GM19328 (cell line): ENCODE results near the gene KMT2C.
"Not testable (repeated sequence)": the region's sequence is repeated elsewhere in the genome, so short reads cannot be mapped to it uniquely, and the experiment has no call there.

Experiments
- ATAC-seq: cut with Tn5 transposase; IDR thresholded peaks from one replicate; pipeline ENCODE4 v1.9.1; 2021; ENCODE audit warnings: mild to moderate bottlenecking, moderate library complexity; ENCODE audit not compliant: unreplicated experiment

KMT2C gene

DNA sequence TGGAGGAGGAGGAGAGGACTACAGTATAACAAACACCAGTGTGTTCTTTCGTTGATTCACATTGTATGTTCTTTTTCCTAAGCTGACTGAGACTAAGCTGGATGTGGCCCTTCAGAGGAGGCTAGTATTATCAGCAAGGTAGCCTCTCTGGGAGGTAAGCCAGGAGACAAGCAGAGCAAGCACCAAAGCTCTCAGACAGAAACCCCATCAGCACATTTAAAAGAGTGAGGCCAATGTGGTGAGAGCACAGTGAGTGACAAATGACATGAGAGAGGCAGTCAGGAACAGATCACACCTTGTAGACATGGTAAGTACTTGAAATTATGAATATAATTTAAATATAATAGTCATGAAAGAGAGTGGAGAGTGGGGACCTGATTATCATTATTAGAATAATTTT is 107.6 kb downstream of the KMT2C start:
- ATAC-seq, result no peak

DNA sequence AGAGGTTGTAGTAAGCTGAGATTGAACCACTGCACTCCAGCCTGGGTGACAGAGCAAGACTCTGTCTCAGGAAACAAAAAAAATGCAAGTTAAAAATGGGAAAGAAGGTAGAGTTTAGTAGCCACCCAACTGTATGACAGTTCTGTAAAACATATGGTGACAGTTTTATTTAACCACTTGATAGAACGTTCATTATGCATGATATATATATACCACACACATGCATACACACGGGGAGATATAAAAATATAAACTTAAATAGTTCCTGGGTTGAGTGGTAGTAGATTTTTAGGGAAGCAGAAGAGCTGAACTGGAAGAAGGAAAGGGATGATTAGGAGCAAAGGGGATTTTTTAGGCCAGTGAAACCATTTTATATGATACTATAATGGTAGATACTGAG is 120.0 kb downstream of the KMT2C start:
- ATAC-seq, result no peak

DNA sequence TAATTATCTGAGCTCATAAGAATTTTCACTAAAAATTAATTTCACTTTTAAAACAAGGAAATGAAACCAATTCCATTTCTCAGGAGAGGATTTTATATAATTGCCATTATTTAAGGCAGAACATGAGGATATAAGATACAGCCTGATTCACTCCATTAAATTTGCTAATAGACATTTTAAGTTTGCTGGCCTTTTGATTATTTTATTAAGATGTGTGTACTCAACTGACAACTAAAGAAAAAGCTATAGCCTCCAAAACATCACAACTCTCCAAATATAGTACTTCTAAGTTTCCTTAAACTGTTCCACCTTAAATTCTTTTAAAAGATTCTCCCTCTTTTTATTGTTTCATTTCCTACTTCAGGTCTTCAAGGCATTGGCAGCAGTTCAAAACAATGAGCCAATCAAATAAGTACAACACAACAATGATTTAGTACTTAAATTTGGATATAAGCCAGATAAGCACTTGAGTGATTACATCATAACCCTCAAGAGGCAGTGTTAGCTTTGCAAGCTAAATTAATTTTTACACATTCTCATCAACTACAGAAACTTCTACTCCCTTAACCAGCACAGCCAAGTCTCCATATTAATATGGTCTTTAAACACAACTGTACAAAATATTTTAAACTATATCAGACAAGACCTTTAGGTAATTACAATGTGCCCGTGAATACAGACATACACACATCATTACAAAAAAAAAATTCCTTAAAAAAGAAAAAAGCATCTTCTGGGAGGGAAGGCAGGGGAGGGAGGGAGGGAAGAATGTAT is 121.8 kb downstream of the KMT2C start:
- ATAC-seq, result no peak

DNA sequence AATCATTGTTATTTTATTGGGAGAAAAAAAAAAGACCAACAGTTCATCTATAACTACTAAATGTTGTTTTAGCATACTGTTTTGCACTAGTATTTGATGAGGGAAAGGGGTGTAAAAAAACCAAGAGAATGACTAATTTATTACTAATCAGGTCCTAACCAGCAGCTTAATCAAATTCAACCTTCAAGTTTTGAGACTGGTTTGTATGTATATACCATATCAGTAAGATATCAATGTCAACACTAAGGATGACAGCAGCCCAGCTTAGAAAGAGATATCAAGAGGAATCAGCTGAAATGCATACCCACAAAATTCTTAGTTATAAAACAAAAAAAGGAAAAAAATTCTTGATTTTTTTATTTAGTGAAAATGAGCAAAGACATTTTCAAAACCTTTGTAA is 122.6 kb downstream of the KMT2C start:
- no peak for ATAC-seq

DNA sequence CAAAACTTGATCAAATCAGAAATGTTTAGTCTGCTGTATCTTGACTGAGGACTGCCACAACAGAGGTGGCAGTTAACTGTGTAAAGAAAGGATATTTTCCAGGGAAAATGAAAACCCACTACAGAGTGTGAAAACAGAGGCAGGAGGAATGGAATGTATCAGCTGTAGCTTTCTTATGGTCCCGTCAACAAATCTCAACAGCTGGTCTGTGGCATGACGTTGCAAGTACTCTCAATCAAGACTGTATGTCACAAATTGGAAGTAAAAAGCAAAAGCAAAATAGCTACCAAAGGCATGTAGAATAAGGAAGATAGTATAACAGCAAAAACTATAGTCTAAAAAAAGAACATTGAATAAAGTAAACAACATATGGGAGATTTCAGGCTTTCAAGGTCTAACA is 123.5 kb downstream of the KMT2C start:
- no peak for ATAC-seq

DNA sequence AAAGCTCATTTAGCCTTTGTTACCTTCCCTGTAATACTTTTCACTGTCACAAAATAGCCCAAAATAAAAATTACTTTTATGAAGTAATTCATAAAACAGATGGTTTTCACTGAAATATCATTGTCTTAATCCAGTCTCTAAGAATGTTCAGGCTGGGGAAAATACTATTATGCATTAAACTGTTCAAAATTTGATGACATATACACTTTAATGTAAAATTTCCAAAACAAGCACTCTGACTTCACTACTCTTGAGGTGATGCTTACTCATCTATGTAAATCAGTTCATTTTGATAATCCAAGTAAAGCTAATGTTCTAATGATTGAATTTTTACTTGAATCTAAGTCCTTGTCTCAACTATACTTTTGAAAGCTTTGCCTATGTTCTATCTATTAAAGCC is 127.9 kb downstream of the KMT2C start:
- no peak for ATAC-seq

DNA sequence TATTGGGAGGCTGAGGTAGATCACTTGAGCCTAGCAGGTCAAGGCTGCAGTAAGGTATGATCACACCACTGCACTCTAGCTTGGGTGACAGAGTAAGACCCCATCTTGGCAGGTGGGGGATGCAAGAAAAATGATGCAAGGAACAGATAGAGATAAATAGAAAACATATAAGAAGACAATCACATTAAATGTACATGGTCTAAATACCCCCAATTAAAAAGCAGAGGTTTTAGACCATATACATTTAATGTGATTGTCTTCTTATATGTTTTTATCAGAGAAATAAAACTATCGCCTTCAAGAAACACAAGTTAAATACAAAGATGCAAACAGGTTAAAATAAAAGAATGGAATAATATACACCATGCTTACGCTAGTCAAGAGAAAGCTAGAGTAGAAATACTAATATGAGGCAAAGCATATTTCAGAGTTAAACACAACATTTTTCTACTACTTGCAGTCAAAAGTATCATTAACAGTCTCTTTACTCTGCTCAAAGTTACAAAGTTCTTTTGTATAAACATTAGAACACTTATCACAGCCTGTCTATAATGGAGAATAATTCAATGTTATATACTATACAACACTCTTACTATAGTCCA is 136.2 kb downstream of the KMT2C start:
- ATAC-seq, result not testable (repeated sequence)

DNA sequence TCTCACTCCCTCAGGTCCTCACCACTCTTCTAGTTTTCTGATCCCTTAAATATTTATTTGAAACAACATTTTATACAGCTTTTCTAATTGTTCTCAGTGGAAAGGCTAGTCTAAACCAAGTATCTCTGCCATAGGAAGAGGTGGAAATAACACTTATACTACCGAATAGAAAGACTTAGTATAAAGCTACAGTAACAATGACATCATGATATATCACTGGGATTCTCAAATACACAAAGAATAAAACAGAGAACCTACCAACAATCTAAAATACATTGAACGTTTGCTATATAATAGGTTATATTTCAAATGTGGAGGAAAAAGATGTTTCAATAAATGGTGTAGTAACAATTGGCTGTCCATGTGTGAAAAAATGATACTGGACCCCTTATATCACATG is 142.9 kb downstream of the KMT2C start:
- ATAC-seq, result no peak

DNA sequence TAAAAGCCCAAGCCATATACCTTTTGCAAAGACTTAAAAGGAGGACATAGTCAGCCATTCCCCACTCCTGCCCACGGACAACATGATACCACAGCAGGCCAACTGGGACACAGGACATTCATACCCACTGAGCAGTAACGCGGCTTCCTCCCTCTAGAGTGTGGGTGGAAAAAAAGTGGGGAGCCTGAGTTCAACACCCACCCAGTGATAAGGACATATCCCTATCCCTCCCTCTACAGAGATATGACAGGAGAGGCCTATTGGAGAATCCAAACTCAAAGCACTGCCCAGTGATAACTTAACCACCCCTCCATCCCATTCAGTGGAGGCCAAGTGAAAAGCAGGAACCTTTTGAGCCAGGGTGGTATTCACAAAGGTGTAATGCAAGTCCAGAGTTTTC is 148.8 kb downstream of the KMT2C start:
- ATAC-seq, result not testable (repeated sequence)

DNA sequence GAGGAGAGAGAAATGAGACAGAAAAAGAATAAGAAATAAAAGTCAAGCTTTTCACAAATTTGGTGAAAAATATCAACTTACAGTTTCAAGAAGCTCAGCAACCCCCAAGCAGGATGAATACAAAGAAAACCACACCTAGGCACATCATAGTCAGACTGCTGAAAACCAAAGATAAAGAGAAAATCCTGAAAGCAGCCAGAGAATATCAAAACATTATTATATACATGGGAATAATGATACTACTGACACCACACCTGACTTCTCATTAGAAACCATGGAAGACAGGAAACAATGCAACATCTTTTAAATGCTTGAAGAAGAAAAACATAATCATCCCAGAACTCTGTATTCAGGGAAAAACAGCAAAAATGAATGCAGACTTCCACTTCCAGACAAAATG is 149.6 kb downstream of the KMT2C start:
- not testable (repeated sequence) for ATAC-seq

DNA sequence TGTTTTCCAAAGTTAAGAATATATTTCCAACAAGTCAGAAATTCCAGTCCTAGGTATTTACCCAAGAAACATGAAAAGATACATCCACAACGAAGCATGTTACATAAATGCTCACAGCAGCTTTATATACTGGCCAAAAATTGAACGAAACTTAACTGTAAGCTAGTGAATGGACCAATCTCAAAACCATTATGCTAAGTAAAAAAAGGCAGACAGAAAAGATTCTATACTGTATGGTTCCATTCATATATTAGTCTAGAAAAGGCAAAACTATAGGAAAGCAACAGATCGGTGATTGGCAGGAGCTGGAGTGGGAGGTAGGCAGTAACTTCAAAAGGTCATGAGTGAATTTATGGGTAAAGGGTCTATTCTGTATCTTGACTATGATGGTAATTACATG is 150.8 kb downstream of the KMT2C start:
- not testable (repeated sequence) for ATAC-seq

DNA sequence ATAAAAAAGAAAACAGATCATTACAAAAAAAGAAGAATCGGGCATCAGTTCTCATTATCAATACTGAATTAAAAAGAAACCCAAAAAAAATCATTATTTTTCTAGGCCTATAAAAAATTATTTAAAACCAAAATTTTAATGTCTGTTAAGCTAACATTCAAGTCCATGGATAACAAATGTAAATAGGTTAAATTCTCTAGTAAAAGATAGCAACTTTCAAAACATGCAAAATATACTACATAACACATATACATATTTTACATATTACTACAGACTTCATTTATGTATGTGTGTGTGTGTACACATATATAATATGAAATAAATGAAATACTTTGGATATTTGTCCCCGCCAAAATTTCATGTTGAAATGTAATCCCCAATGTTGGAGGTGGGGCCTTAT is 158.1 kb downstream of the KMT2C start:
- ATAC-seq, result not testable (repeated sequence)

DNA sequence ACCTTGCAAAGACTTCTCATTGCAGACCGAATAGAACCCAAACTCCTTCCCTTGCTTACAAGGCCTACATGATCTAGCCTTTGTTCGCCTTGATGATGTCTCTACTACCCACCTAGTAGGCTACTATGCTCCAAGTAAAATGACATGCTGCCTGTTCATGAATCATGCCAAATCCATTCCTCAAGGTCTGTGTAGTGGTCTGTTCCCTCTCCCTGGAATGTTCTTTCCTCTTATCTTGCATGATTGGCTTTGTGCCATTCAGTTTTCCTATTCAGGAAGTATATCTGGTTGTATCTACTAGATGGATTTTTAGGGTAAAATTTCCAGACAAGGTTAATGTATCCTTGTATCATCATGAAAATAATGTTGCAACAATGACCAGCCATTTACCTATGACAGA is 165.4 kb downstream of the KMT2C start:
- not testable (repeated sequence) for ATAC-seq

DNA sequence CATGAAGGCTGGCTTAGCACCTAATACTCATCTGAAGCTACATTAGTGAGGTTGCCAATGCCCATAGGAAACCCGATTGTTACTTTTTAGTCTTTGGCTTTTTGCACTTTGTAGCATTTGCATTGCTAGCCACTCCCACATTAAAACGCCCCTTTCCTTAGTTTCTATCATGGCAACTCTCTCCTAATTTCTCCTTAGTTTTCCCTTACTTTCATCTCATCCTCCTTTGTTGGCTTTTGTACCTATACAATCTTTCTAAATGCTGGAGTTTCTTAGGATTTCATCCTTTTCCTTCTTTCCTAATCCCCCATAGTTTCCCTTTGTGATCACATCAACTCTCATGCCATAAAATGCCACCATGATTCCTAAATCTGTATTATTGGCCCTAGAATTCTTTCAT is 168.9 kb downstream of the KMT2C start:
- not testable (repeated sequence) for ATAC-seq

DNA sequence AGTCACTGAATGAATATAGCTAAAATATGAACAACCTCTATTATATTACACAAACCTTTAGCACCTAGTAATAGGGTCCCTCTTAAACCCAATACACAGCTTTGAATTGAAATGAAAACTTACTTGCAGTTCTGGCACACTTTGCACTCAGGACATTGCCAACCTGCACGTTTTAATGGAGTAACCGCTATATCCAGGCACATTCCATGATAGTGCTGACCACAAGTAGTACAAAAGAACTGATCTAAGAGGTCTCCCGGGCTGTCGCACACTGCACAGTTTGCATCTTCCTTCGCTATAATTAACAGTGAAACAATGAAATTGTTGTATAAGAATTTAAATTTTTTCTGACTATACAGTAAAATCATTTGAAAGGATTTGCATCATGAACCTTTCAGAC is 170.9 kb downstream of the KMT2C start:
- ATAC-seq, result not testable (repeated sequence)

DNA sequence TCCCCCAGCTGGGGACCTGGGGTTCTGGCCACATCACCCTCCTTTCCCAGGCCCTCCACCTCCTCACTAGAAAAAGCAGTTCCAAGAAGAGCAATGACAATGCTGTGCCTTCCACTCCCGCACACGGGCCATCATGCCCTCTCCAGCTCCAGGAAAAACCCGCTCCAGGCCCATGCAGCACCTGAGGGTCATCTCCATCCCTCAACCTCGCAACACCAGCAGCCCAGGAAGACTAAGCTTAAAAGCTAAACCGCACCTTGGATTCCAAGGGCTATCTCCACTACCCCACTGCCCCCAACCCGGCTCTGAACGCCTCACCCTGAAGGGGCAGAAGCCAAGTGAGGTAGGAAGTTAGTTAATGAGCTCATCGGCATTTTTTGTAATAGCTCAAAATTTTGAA is 173.7 kb downstream of the KMT2C start:
- not testable (repeated sequence) for ATAC-seq

DNA sequence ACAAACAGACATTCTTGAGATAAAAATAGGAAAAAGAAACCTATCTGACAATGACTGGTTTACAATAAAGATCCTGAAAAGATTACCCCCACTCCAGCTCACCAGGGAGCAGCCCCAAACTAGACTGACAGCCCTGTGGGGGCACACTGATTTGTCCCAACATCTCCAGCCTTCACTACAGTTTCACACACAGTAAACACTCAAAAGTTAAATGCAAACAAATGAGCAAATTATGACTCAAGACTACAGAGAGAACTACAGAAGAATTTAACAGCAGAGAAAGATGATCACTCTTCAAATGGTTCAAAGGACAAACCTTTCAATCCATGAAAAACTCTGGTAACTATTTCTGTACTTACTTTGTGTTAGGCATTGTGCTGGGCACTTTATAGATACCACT is 176.2 kb downstream of the KMT2C start:
- not testable (repeated sequence) for ATAC-seq

DNA sequence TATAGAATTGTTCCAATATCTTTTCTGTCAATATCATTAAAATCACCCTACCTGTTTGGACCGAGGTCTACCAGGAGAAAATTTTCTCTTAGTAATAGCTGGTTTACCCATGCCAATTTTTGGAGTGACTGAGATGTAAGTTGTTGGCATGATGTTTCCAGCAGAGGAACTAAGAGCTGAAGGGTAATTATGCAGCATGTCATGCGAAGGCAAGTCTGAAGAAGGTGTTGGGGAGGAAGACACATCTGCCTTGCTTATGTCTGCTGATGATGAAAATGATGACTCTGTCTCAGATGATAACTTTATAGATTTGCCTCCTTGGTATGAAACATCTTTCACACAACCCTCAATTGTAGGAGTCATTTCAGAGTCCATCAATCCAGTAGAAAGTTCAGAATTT is 188.0 kb downstream of the KMT2C start:
- not testable (repeated sequence) for ATAC-seq

DNA sequence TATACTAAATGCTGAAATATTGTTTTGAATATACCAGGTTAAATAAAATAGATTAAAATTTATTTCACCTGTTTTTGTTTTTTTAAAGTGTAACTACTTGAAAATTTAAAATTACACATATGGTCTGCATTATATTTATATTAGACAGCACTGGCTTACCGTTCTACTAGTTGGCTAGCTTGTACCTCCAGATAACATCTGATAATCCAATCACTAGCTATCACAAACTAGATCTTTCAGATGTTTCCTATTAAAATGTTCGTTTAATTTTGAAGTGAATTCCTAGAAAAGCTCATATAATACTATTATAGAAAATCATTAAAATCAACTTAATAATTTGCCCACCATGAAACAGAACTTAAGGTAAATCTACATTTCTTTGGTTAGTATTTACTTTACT is 190.4 kb downstream of the KMT2C start:
- not testable (repeated sequence) for ATAC-seq

DNA sequence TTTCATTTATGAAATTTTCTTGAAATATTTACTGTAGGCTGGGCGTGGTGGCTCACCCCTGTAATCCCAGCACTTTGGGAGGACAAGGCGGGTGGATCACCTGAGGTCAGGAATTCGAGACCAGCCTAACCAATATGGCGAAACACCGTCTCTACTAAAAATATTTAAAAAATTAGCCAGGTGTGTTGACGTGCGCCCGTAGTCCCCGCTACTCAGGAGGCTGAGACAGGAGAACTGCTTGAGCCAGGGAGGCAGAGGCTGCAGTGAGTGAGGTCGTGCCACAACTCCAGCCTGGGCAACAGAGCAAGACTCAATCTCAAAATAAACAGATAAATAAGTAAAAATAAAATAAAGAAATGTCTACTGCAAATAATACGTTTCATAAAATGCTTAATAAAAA is 192.3 kb downstream of the KMT2C start:
- ATAC-seq, result not testable (repeated sequence)

DNA sequence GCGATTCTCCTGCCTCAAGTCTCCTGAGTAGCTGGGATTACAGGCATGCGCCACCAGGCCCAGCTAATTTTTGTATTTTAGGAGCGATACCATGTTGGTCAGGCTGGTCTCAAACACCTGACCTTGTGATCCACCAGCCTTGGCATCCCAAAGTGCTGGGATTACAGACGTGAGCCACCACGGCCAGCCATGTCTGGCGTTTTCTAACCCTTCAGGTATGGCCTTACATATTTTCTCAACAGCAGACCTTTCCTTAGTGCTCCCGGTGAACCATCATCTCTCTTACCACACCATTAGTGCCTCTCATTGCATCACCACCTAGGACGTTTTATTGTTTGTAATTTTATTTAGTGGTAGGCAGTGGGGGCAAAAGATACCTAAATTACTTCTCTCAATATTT is 194.5 kb downstream of the KMT2C start:
- not testable (repeated sequence) for ATAC-seq

DNA sequence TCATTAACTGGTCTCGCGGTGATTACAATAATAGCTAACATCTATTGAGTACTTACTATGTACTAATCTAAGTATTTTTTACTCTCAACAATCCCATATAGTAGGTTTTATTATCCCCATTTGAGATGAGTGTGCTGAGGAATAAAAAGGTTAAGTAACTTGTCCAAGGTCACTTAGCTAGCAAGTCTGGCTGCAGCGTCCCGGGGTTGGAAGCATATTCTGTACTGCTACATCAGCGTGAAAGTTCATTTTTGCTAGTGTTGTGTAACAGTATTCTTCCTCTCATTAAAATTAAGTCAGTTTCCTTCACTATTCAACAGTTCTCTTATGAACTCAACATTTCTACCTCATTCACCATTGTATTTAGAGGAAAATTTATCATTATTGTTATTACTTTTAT is 199.5 kb downstream of the KMT2C start:
- ATAC-seq, result not testable (repeated sequence)

DNA sequence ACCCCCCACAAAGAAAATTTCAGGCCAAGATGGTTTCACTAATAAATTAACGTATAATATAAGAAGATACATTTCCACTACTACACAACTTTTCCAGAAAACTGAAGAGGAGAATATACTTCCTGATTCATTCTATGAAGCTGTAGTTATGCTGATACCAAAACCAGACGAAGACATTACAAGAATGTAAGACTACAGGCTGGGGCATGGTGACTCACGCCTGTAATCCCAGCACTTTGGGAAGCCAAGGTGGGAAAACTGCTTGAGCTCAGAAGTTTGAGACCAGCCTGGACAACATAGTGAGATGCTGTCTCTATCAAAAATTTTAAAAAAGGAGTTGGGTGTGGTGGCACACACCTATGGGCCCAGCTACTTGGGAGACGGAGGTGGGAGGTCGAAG is 201.4 kb downstream of the KMT2C start:
- not testable (repeated sequence) for ATAC-seq
